ENCODE data around the gene RRBP1. TPM values are rescaled to one million over a fixed set of nuclear protein-coding genes. Genes with fewer than 3 reads are reported as not detected.

Gene RRBP1
- total RNA-seq, 2 experiments from 2014 or later: 26.4 to 27.2 TPM

- Mint-ChIP-seq H3K27me3 (no peaks in the 10 kb centered on the region), H3K4me3 (no peak overlapping the region), H3K9me3 (no peaks in the 10 kb centered on the region), H3K27ac (no peak overlapping the region), H3K4me1 (ENCODE audit: low read depth) (no peaks in the 10 kb centered on the region), H3K36me3 (ENCODE audit: low read depth) (peaks cover 5% of the 10 kb centered on the region)
- Histone ChIP-seq H3K9me3 (ENCODE audit: control insufficient read depth in 1 of 2, insufficient read depth in 1 of 2, low read length in 2 of 2) (no peaks in the 10 kb centered on the region), H3K27me3 (ENCODE audit: control insufficient read depth in 1 of 2, insufficient read depth in 2 of 2, low read length in 2 of 2) (no peaks in the 10 kb centered on the region), H3K27ac (ENCODE audit: low read depth in 1 of 2, low read length in 2 of 2) (no peak overlapping the region), H3K4me1 (ENCODE audit: insufficient read depth, low read length) (peaks cover 16% of the 10 kb centered on the region), H3K36me3 (ENCODE audit: insufficient read depth, low read length) (no peaks in the 10 kb centered on the region), H3K4me3 (ENCODE audit: low read length) (no peak overlapping the region)
- no peak for TF ChIP-seq CTCF (IDR thresholded peaks at IDR 0.05)
- intact Hi-C loops (cut with DNase I, micrococcal nuclease): loop anchor here in 1 of 2 experiments (10.0 kb wide), 1 partner anchor 242 kb away; no protein-coding TSS in a partner anchor
- POLR2A ChIA-PET: no interaction called here
- DNase-seq (peak in 1 of 14 experiments; percentile 17), ATAC-seq (ENCODE audit: poor library complexity) (no peak)
- CTCF ChIA-PET: no interaction called here
Measured at GRCh38 chr20:17652411-17652810, 29.6 kb downstream of the RRBP1 start.

GRCh38 chr20:17651760-17652388 is 30.2 kb downstream of the RRBP1 start:
- Histone ChIP-seq H3K27me3 (ENCODE audit: control insufficient read depth in 1 of 2, insufficient read depth in 2 of 2, low read length in 2 of 2) (no peaks in the 10 kb centered on the region), H3K27ac (ENCODE audit: low read depth in 1 of 2, low read length in 2 of 2) (no peak overlapping the region), H3K36me3 (ENCODE audit: insufficient read depth, low read length) (no peaks in the 10 kb centered on the region), H3K9me3 (ENCODE audit: control insufficient read depth in 1 of 2, insufficient read depth in 1 of 2, low read length in 2 of 2) (no peaks in the 10 kb centered on the region), H3K4me1 (ENCODE audit: insufficient read depth, low read length) (peaks cover 16% of the 10 kb centered on the region), H3K4me3 (ENCODE audit: low read length) (no peak overlapping the region)
- Mint-ChIP-seq H3K27ac (no peak overlapping the region), H3K27me3 (no peaks in the 10 kb centered on the region), H3K36me3 (ENCODE audit: low read depth) (peaks cover under 1% of the 10 kb centered on the region), H3K4me3 (no peak overlapping the region), H3K4me1 (ENCODE audit: low read depth) (no peaks in the 10 kb centered on the region), H3K9me3 (no peaks in the 10 kb centered on the region)
- CTCF ChIA-PET: no interaction called here
- POLR2A ChIA-PET: interaction anchor here (1.5 kb wide), 1 partner anchor 30 kb away, joined by 3 read pairs; the partner anchor contains the start of gene RRBP1
- no peak for ATAC-seq (ENCODE audit: poor library complexity)
- TF ChIP-seq CTCF (IDR thresholded peaks at IDR 0.05): no peak
- intact Hi-C loops (cut with DNase I, micrococcal nuclease): loop anchor here in 1 of 2 experiments (10.0 kb wide), 1 partner anchor 243 kb away; no protein-coding TSS in a partner anchor
- peak in 1 of 14 experiments; percentile 28 for DNase-seq

- ChIA-PET POLR2A (interaction anchor here (1.5 kb wide), 1 partner anchor 31 kb away, joined by 3 read pairs; the partner anchor contains the start of gene RRBP1), CTCF (no interaction called here)
- no peak overlapping the region for H3K27ac ChIP-seq (ENCODE audit: low read depth in 1 of 2, low read length in 2 of 2)
- ATAC-seq (ENCODE audit: poor library complexity) (no peak), DNase-seq (peak in 1 of 14 experiments; percentile 5)
- no peaks in the 10 kb centered on the region for H3K36me3 Mint-ChIP-seq (ENCODE audit: low read depth)
- H3K4me3 Mint-ChIP-seq: no peak overlapping the region
- no peak overlapping the region for H3K27ac Mint-ChIP-seq
- H3K4me3 ChIP-seq (ENCODE audit: low read length): no peak overlapping the region
- H3K4me1 Mint-ChIP-seq (ENCODE audit: low read depth): no peaks in the 10 kb centered on the region
- peaks cover 16% of the 10 kb centered on the region for H3K4me1 ChIP-seq (ENCODE audit: insufficient read depth, low read length)
- H3K36me3 ChIP-seq (ENCODE audit: insufficient read depth, low read length): no peaks in the 10 kb centered on the region
- H3K9me3 ChIP-seq (ENCODE audit: control insufficient read depth in 1 of 2, insufficient read depth in 1 of 2, low read length in 2 of 2): no peaks in the 10 kb centered on the region
- intact Hi-C loops (cut with DNase I, micrococcal nuclease): loop anchor here in 1 of 2 experiments (10.0 kb wide), 1 partner anchor 244 kb away; no protein-coding TSS in a partner anchor
- H3K27me3 Mint-ChIP-seq: no peaks in the 10 kb centered on the region
- no peaks in the 10 kb centered on the region for H3K9me3 Mint-ChIP-seq
- TF ChIP-seq CTCF (IDR thresholded peaks at IDR 0.05): no peak
- no peaks in the 10 kb centered on the region for H3K27me3 ChIP-seq (ENCODE audit: control insufficient read depth in 1 of 2, insufficient read depth in 2 of 2, low read length in 2 of 2)
Measured at GRCh38 chr20:17651129-17651759, 30.8 kb downstream of the RRBP1 start.
